WTC11 (cell line): ENCODE data around the gene PRAC2.

Source experiments
- ATF2 ChIP-seq: sonication (generic); formaldehyde crosslinking; IDR thresholded peaks from 2 replicates; pipeline ENCODE4 v1.8.1; 2022; ENCODE audit warnings: low read depth, missing genetic modification reagents, borderline replicate concordance
- CREB1 ChIP-seq: sonication (generic); formaldehyde crosslinking; IDR thresholded peaks from 2 replicates; pipeline ENCODE4 v1.8.0; 2023; ENCODE audit warnings: mild to moderate bottlenecking, missing genetic modification reagents
- CTCF ChIP-seq: fragments of 200-600 bp; IDR thresholded peaks from 2 replicates; pipeline ENCODE4 v1.8.0; 2022; ENCODE audit warnings: antibody characterized with exemption
- IRF1 ChIP-seq: sonication (generic); formaldehyde crosslinking; IDR thresholded peaks from 2 replicates; pipeline ENCODE4 v1.8.0; 2023; ENCODE audit warnings: missing genetic modification reagents
- PREB ChIP-seq: sonication (generic); formaldehyde crosslinking; IDR thresholded peaks from 2 replicates; pipeline ENCODE4 v1.8.1; 2022; ENCODE audit warnings: mild to moderate bottlenecking, missing genetic modification reagents, moderate library complexity, borderline replicate concordance
- SP1 ChIP-seq: sonication (generic); formaldehyde crosslinking; conservative IDR thresholded peaks from 2 replicates; pipeline ENCODE4 v1.8.1; 2022; ENCODE audit warnings: missing genetic modification reagents
- USF1 ChIP-seq: sonication (generic); formaldehyde crosslinking; IDR thresholded peaks from 2 replicates; pipeline ENCODE4 v1.8.0; 2022; ENCODE audit warnings: mild to moderate bottlenecking, missing genetic modification reagents
- USF2 ChIP-seq: sonication (generic); formaldehyde crosslinking; IDR thresholded peaks from 2 replicates; pipeline ENCODE4 v1.8.1; 2023; ENCODE audit warnings: mild to moderate bottlenecking, missing genetic modification reagents, moderate library complexity
- ZNF512 ChIP-seq: sonication (generic); formaldehyde crosslinking; IDR thresholded peaks from 2 replicates; pipeline ENCODE4 v1.8.1; 2022; ENCODE audit warnings: missing genetic modification reagents, borderline replicate concordance

- TF ChIP-seq CREB1 (CRISPR knock-in tag) (no peak), USF1 (CRISPR knock-in tag) (no peak), SP1 (CRISPR knock-in tag) (no peak), ATF2 (CRISPR knock-in tag) (no peak), IRF1 (CRISPR knock-in tag) (no peak), CTCF (no peak), PREB (CRISPR knock-in tag) (no peak), USF2 (no peak), ZNF512 (CRISPR knock-in tag) (no peak)
These were observed 41.4 kb upstream of the PRAC2 start for GRCh38 chr17:48681609-48682008.
